ENCODE results near the gene PRKAG2. TPM values are rescaled to one million over a fixed set of nuclear protein-coding genes. Genes with fewer than 3 reads are reported as not detected.
A peak's percentile ranks its signal among the peaks of the same experiment; 100 is the strongest.

PRKAG2 gene
- total and polyA plus RNA-seq, 4 donors = 17.5 to 33.3 (median 23.9) TPM

GRCh38 chr7:151556592-151556991 lies 320.3 kb downstream of the PRKAG2 start:
- TF ChIP-seq CTCF (IDR thresholded peaks at IDR 0.05; ENCODE audit: control extremely low read depth, extremely low read depth) = no peak
- WGBS, 2 donors = 97% methylated on average over 12 of the region's 12 CpGs

DNA sequence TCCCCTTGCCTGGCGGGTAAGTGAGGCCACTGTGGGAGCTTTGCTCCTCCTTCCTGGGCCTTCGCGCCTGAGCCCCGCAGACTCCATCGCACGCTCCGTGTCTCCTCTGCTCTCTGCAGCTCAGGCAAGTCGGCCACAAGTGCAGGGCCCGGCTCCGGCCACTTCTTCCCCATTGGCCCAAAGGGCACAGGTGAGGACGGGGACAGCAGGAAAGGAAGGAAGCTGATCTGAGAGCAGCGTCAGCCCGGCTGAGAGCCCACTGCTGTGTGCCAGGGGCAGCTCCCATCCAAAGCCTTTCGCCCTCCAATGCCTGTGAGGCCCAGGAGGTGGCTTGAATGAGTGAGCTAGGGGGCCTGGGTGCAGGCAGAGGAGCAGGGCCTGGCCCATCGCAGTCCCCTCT lies 323.6 kb downstream of the PRKAG2 start:
- no peak overlapping the region for H3K27ac ChIP-seq (ENCODE audit: low read depth in 1 of 2, low read length in 1 of 2)
- ATAC-seq (ENCODE audit: insufficient read depth, low FRiP score) = no peak
- TF ChIP-seq CTCF (IDR thresholded peaks at IDR 0.05; ENCODE audit: control extremely low read depth, extremely low read depth) = no peak

More at GRCh38 chr7:151556592-151556991, 320.3 kb downstream of the PRKAG2 start:
- H3K4me3 ChIP-seq = no peak overlapping the region
- H3K9ac ChIP-seq (ENCODE audit: insufficient read depth in 1 of 2, low read length in 2 of 2) = no peak overlapping the region
- ATAC-seq (ENCODE audit: insufficient read depth, low FRiP score) (no peak), DNase-seq (no peak)
- no peak overlapping the region for H3K27ac ChIP-seq (ENCODE audit: low read depth in 1 of 2, low read length in 1 of 2)
- peaks cover 0 to 10% (median 0%) of the 10 kb centered on the region in 5 donors for H3K4me1 ChIP-seq (ENCODE audit: control insufficient read depth in 5 of 5, insufficient read depth in 5 of 5, low read length in 5 of 5)
- peaks cover 0 to 16% (median 12%) of the 10 kb centered on the region in 4 donors for H3K36me3 ChIP-seq (ENCODE audit: control insufficient read depth in 4 of 4, insufficient read depth in 4 of 4, low read length in 4 of 4)
- H3K9me3 ChIP-seq (ENCODE audit: control insufficient read depth in 4 of 4, insufficient read depth in 3 of 4, low read length in 3 of 4) = no peaks in the 10 kb centered on the region
- peaks cover 0 to 2% (median 0%) of the 10 kb centered on the region in 3 donors for H3K27me3 ChIP-seq (ENCODE audit: control insufficient read depth in 3 of 3, insufficient read depth in 3 of 3, low read length in 2 of 3)

GRCh38 chr7:151552352-151553028 lies 324.4 kb downstream of the PRKAG2 start:
- no peak overlapping the region for H3K4me3 ChIP-seq
- H3K36me3 ChIP-seq (ENCODE audit: control insufficient read depth in 4 of 4, insufficient read depth in 4 of 4, low read length in 4 of 4) = peaks cover 0 to 5% (median 2%) of the 10 kb centered on the region in 4 donors
- H3K27ac ChIP-seq (ENCODE audit: low read depth in 1 of 2, low read length in 1 of 2) = peak overlapping the region in 1 of 2 donors; percentile 41
- TF ChIP-seq CTCF (IDR thresholded peaks at IDR 0.05; ENCODE audit: control extremely low read depth, extremely low read depth) = no peak
- no peaks in the 10 kb centered on the region for H3K9me3 ChIP-seq (ENCODE audit: control insufficient read depth in 4 of 4, insufficient read depth in 3 of 4, low read length in 3 of 4)
- H3K27me3 ChIP-seq (ENCODE audit: control insufficient read depth in 3 of 3, insufficient read depth in 3 of 3, low read length in 2 of 3) = peaks cover 0 to 5% (median 0%) of the 10 kb centered on the region in 3 donors
- 50 to 57% methylated on average over 10 of the region's 10 CpGs for WGBS, 2 donors
- no peak overlapping the region for H3K9ac ChIP-seq (ENCODE audit: insufficient read depth in 1 of 2, low read length in 2 of 2)
- ATAC-seq (ENCODE audit: insufficient read depth, low FRiP score) (peak; percentile 48), DNase-seq (peak in 2 of 3 donors; percentile 43 to 64)
- peaks cover 0 to 10% (median 4%) of the 10 kb centered on the region in 5 donors for H3K4me1 ChIP-seq (ENCODE audit: control insufficient read depth in 5 of 5, insufficient read depth in 5 of 5, low read length in 5 of 5)

More for the DNA sequence above, 323.6 kb downstream of the PRKAG2 start:
- H3K36me3 ChIP-seq (ENCODE audit: control insufficient read depth in 4 of 4, insufficient read depth in 4 of 4, low read length in 4 of 4) = peaks cover 0 to 7% (median 4%) of the 10 kb centered on the region in 4 donors
- H3K9me3 ChIP-seq (ENCODE audit: control insufficient read depth in 4 of 4, insufficient read depth in 3 of 4, low read length in 3 of 4) = no peaks in the 10 kb centered on the region
- H3K9ac ChIP-seq (ENCODE audit: insufficient read depth in 1 of 2, low read length in 2 of 2) = no peak overlapping the region
- H3K4me3 ChIP-seq = no peak overlapping the region
- peaks cover 0 to 2% (median 0%) of the 10 kb centered on the region in 3 donors for H3K27me3 ChIP-seq (ENCODE audit: control insufficient read depth in 3 of 3, insufficient read depth in 3 of 3, low read length in 2 of 3)
- no peak for DNase-seq
- peaks cover 0 to 10% (median 4%) of the 10 kb centered on the region in 5 donors for H3K4me1 ChIP-seq (ENCODE audit: control insufficient read depth in 5 of 5, insufficient read depth in 5 of 5, low read length in 5 of 5)
- 75 to 79% methylated on average over 15 of the region's 15 CpGs for WGBS, 2 donors
